ENCODE data around the gene L3MBTL4.
"Not testable (repeated sequence)": the region's sequence is repeated elsewhere in the genome, so short reads cannot be mapped to it uniquely, and the experiment has no call there.

Gene L3MBTL4

DNA sequence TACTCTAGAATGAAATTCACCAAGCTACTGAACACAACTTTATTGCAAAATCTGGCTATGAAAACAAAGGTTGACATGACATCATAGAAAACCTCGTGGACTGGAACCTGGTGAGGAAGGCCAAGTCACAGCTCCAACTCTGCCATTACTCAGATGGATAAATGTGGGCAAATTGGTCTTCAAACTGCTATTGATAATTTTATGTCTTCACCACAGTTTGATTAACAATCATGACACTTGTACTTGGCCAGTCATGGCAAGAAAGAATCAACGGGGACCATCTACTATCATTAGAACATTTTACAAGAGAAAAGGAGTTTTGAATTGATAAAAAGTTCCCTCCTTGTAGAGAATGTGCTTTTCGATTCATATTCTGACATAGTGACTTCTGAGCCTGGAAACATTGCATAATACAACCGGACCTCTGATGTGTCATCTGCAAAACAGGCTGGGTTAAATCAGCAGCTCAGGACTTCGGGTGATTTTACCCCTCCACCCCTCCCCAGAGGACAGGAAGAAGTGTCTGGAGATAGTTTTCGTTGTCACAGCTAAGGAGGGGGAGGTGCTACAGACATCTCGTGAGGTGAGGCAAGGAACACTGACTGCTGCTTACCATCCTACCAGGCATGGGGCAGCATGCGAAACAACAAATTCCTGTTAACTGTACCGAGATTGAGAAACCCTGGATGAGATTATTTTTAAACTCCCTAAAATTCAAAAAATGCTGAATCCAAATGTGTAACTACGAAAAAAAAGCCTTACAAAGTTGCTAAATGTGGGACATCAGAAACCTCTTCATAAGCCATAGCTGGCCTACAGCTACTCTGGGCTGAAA, 8.4 kb downstream of the L3MBTL4 start:
- no peak for DNase-seq (ENCODE audit: low spot score)

DNA sequence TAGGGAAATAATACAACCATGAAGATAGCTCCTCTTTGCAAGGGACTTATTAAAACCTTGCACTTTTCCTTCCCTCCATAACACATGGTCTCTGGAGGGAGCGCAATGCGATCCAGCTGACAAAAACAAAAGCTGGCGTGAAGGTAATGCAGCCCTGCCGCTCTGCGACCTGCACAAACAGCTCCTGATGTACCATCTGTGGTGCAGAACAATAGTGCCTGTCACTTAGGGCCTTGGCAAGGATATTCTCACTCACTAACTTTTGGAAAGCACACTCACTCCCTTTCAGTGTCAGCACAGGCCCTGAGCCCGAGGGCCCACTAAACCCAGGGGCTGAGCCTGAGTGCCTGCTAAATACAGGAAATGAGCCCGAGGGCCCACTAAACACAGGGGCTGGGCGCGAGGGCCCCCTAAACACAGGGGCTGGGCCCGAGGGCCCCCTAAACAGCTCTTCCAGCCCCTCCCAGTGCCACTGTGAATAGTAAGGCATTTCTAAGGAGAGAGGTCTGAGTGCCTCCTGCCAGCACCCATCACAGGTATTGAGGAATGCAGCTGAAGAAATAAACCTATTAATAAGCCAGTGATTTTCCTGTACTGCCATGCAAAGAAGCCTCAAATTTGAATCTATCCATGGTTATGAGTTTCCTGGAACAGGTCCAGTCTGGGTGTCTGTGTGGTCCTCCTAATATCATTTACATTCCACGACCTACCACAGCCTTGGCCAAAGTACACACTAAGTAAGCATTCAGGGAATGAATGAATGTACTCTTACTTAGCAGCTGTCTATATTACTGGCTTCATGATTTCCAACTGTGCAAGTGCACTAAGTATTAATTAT, 9.3 kb downstream of the L3MBTL4 start:
- DNase-seq (ENCODE audit: low spot score): no peak

- DNase-seq (ENCODE audit: low spot score): no peak
These were observed 9.9 kb downstream of the L3MBTL4 start for GRCh38 chr18:6404834-6405233.

DNA sequence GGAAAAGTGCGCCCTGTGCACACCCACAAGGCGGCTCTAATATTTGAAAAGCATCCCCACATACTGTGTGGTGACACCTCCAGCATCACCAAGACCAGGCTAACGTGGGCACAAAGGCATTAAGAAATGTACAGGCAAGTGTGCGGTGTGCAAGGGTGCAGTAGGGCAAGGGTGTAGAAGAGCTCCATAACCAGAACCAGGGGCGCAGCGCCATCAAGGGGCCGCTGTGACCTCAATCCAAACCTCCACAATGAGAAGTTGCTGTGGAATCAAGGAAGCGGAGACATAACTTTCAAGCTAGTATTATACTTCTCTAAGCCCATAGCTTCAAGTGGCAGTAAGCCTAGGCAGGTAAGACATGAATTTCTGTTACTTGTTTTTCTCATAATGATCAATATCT, 13.0 kb downstream of the L3MBTL4 start:
- DNase-seq (ENCODE audit: low spot score): no peak

GRCh38 chr18:6399776-6400175, 14.9 kb downstream of the L3MBTL4 start:
- DNase-seq (ENCODE audit: low spot score): no peak

- no peak for DNase-seq (ENCODE audit: low spot score)
These were observed 16.7 kb downstream of the L3MBTL4 start for GRCh38 chr18:6397931-6398566.

GRCh38 chr18:6396847-6397246, 17.9 kb downstream of the L3MBTL4 start:
- no peak for DNase-seq (ENCODE audit: low spot score)

GRCh38 chr18:6396276-6396675, 18.4 kb downstream of the L3MBTL4 start:
- DNase-seq (ENCODE audit: low spot score): no peak

DNA sequence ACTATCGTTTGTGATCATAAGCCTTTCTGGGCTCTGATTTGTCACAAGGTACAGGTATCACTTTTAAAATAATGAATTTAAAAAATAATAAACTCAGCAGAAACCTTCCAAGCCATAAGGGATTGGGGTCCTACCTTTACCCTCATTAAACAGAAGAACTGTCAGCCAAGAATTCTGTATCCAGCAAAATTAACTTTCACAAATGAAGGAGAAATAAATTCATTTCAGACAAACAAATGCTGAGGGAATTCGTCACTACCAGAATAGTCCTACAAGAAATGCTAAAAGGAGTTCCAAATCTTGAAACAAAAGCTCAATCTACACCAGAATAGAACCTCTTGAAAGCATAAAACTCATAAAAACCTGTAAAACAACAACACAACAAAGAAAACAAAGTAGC, 25.7 kb downstream of the L3MBTL4 start:
- no peak for DNase-seq (ENCODE audit: low spot score)

DNA sequence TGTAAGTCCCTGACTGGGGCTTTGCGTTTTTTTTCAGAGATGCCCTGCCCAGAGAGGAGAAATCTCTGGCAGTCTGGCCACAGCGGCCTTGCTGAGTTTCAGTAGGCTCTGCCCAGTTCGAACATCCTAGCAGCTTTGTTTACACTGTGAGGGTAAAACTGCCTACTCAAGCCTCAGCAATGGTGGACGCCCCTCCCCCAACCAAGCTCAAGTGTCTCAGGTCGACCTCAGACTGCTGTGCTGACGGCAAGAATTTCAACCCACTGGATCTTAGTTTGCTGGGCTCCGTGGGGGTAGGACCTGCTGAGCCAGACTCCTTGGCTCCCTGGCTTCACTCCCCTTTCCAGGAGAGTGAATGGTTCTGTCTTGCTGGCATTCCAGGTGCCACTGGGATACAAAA, 31.7 kb downstream of the L3MBTL4 start:
- DNase-seq (ENCODE audit: low spot score): no peak

- not testable (repeated sequence) for DNase-seq (ENCODE audit: low spot score)
These were observed 37.2 kb downstream of the L3MBTL4 start for GRCh38 chr18:6377473-6377872.

GRCh38 chr18:6376433-6377229, 38.1 kb downstream of the L3MBTL4 start:
- no peak for DNase-seq (ENCODE audit: low spot score)

DNA sequence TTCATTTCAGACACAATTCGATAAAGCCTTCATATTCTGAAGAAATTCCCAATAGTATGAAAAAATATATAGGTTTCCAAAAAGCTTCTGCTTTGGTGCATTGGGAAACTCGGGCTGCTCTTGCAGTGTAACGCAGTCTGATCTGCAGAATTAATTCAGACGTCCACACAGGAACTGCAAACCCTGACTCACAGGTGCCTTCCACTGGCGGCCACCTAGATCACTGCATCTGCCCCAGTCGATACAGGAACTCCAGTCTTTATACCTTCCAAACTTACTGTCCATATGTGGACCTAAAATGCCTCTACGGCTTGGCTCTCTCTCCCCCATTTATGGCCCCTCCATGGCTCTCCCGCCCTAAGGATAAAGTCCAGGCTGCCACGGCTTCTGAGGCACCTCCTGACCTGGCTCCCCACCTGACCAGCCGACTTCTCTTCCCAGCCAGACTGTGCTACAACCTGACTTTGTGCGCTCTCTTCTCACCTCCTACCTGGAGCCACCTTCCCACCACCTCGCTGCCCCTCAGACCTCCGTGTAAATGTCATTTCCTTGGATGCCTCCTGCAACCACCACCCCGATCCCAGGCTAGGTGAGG, 39.7 kb downstream of the L3MBTL4 start:
- DNase-seq (ENCODE audit: low spot score): no peak

DNA sequence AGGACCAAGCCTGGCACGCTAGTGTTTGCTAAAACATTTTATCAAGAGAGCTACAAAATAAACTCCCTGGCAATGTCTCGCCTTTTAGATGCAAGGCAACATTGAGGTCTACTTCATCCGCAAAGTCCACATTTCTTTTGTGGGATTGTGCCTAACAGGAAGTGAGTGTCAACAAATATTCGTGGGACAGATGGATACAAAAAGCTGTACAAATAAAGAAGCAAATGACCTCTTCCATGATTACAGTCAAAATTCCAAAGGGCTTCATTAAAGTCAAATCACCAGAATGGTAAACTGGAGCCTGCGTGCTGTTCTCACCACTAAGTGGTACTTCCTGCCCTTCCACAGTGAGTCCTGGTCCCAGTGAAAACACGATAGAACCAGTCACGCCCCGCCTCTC, 40.4 kb downstream of the L3MBTL4 start:
- no peak for DNase-seq (ENCODE audit: low spot score)

GRCh38 chr18:6373187-6373586, 41.5 kb downstream of the L3MBTL4 start:
- DNase-seq (ENCODE audit: low spot score): no peak

- DNase-seq (ENCODE audit: low spot score): no peak
These were observed 43.6 kb downstream of the L3MBTL4 start for GRCh38 chr18:6370886-6371635.

- DNase-seq (ENCODE audit: low spot score): no peak
These were observed 44.3 kb downstream of the L3MBTL4 start for GRCh38 chr18:6370410-6370809.

- no peak for DNase-seq (ENCODE audit: low spot score)
These were observed 46.7 kb downstream of the L3MBTL4 start for GRCh38 chr18:6368017-6368416.

DNA sequence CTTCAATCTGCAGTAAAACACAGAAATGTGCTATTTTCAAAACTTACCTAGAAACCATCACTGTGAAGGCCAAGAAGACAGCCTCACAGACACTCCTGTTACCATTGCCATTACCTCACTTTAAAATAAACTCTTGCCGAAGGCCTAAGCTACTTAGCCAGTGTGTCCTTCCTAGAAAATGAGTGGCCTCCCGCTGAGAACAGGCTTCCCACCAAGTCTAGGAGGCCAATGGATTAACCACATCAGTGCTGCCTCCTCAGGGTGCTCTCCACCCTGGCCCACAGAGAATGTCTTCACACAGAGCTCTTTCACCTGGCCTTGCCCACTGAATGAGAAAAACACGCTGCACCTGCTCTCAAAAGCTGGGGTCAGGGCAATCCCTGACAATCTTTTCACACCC, 47.5 kb downstream of the L3MBTL4 start:
- DNase-seq (ENCODE audit: low spot score): no peak

GRCh38 chr18:6366776-6367175, 47.9 kb downstream of the L3MBTL4 start:
- no peak for DNase-seq (ENCODE audit: low spot score)

- DNase-seq (ENCODE audit: low spot score): no peak
These were observed 49.3 kb downstream of the L3MBTL4 start for GRCh38 chr18:6365385-6365784.
